CD4-positive, alpha-beta T cell treated with Interleukin-6 at 100 ng/mL for 8 hours (primary cell): ENCODE results near the gene ZDHHC22.

ENCODE experiments used
- DNase-seq: peaks from one replicate; pipeline ENCODE4 v3.0.0-alpha.2; 2020; ENCODE audit warnings: mixed read lengths, low spot score

ZDHHC22 gene

DNA sequence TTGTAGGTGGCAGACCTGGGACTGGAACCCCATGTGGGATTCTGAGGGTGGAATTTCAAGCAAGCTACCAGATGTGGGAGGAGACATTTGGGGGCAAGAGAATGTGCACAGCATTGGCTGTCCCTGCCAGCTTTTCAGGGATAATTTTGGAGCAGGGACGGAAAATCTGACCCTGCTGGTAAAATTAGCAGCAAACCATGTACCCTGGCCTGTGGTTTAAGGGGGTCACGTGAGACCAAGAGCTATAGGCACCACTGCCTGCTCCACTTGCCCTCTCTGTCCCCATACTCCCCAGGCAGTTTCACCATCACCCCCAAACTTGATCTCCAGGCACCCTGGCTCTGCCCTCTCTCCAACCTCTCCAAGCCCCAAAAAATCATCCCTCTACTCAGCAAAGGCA lies 13.5 kb upstream of the ZDHHC22 start:
- no peak for DNase-seq

DNA sequence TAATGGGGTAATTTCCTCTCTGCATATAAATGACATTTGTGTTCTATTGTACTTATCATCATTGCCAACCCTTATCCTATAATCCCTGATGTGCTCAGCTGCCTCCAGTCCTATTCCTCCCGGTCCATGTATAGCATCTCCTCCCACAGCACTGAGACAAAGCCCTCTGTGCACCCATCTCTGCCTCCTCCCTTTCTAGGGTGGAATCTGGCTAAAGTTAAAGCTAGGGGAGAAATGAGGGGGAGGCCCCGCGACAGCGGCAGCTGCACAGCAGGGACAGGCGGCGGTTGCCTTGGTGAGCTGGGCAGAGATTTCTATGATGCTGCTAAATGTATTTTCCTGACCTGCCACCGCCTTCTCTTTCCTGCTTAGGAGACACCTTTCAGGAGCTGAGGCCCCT lies 12.8 kb upstream of the ZDHHC22 start:
- no peak for DNase-seq

DNA sequence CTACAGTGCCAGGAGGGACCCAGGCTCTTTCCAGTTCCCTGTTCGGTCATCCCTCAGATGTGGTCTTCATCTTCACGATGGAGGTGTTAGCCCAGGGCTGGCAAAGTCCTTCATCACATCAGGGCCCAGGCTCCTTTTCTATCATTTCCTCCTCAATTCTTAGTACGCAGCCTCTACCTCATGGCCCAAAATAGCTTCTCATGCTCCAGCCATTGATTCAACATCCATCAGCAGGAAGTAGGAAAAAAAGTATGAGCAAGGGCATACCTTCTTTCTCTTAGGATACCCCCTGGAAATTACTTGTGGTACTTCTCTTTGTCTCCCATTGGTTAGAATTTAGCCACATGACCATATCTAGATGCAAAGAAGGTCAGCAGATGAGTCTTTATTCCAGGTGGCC lies 12.2 kb upstream of the ZDHHC22 start:
- no peak for DNase-seq

DNA sequence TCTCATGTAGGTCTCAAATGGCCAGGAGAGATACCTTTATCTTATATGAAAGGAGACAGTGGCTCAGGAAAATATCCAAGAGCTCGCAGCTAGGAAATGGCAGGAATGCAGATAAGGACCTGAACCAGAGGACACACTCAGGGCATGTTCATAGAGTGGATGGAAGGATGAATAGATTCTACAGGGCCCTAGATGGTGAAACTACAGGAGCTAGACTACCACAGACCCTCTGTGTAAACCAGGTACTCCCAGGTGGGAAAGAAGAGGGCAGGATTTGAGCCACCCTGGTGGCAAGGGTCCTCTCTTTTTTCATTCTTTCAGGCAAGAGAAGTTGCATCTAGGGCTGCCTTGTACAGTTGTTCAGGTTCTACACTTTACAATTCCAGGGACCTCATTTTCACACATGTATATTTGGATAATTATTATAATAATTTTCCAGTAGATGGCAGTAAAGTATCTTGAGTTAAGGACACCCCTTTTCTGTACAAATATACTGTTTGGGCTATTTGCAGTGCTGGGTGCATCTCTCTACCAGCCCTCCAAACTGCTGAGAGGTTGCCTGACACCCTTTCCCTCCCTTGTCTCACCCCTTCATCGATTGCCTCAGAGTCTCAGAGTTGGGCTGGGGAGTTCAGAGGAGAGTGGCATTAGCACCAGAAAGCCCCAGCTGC lies 10.5 kb upstream of the ZDHHC22 start:
- DNase-seq: no peak

DNA sequence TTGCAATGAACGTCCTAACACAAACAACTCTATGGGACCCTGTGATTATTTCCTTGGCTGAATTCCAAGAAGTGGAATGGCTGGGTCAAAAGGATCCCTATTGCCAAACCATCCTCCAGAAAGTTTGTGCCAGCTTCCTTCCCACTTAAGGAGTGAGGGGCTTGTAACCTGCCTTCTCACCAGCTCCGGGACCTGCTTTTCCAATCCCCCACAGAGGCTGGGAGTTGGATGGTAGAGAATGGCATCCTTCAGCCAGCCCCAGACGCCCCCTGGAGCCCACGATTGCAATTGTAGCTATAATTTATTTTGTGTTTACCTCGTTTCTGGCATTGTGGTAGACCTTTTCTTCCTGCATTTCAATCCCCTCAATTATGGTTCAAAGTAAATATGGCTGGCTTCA lies 9.7 kb upstream of the ZDHHC22 start:
- no peak for DNase-seq

DNA sequence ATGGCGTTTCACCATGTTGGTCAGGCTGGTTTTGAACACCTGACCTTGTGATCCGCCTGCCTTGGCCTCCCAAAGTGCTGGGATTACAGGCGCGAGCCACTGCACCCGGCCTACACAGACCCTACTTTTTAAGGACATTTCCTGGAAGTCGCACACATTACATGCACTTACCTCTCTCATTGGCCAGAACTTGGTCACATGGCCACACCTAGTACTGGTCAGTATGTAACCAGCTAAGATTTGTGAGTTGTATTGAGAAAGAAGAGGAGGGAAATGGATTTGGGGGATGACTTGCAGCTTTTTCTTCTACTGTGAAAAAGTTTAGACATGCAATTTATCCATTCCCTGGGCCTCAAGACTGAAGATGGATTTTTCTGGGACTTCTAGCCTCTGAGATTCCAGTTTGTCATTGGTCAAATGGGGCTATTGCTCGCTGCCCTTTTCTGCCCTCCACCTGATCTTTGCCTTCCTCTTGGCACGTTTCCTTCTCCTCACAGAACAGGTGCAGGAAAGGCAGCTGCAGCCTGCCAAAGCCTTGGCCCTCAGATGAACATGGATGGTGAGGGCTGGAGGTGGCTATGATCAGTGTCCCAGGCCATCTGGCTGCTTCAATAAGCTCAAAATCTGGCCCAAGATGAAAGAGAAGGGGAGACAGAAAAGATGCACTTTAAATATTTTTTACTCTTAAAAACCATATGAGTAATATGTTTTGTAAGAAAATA lies 7.1 kb upstream of the ZDHHC22 start:
- no peak for DNase-seq

DNA sequence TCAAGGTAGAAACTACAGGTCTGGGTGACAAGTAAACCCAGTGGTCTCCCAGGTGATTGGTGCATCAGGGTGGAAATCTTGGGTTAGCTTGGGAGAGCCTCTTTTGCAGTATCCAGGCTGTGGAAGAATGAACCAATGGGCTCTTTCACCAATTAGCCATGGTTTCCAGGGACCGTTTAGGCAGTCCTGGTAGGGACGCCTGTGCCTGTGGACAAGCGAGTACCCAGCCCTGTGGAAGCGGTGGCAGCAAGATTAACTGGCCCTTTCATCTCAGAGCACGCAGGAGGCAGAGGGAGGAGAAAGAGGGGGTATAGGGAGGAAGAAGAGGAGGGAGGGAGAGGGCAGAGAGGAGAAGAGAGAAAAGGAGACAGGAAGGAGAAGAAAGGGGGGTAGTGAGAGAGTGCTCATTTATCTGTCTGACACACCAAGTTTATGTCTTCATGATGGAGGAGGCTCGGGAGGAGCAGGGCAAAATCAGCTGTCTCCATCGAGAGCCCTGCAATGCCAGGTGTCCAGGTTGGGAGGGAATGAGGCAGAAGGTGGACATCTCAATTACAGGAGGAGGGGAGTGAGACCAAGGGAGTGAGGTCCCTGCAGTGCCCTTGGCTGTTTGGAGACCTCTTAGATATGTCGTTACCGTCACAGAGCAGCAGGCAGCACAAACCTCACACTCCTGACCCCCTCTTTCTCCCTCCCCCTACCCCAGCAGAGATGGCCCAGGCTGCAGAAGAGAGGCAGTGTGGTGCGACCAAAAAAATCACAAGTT lies 4.6 kb upstream of the ZDHHC22 start:
- DNase-seq: no peak

DNA sequence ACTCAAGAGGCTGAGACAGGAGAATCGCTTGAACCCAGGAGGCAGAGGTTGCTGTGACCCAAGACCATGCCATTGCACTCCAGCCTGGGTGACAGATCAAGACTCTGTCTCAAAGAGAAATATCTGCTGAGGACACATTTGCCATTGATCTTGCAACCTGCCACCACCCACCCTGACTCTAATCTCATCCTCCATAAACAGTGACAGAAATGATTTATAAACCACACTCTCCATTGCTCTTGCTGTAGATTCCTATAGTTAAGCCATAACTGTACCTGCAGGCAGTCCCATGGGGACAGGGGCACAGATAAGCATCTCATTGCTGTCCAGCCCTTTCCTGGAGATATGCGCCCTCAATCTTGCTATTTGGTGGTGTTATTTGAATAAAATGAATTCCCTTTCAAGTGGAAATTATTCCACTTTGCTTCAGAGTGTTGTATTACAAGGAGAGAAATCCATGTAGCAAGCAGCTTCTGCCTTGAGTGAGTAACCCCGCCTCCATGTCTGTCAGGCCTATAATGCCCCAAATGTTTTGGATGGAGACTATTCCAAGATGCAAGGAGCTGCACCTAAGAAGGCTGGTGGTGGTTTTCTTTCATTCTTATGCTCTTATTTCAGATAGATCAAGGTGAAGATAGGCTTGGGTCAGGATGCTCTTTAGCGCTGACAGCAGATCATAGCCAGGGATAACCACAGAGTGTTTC lies 3.0 kb upstream of the ZDHHC22 start:
- DNase-seq: no peak

DNA sequence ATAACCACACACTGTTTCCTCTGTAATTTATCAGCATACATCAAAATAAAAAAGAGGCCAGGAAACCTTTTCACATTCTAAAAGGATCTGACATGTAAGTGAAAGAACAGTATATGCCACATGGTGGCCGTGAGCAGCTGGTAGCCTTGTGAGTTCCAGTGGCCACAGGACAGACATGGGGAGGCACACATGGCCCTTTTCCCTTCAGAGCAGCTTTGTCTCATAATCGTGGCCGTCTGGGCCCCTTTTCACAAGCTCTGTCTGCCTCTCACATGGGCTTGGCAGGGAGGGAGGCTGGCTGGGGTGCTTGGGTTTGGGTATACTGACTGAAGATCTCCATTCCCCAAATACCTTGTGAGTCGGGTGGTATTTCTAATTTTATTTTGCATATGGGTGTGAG lies 1.5 kb upstream of the ZDHHC22 start:
- no peak for DNase-seq

DNA sequence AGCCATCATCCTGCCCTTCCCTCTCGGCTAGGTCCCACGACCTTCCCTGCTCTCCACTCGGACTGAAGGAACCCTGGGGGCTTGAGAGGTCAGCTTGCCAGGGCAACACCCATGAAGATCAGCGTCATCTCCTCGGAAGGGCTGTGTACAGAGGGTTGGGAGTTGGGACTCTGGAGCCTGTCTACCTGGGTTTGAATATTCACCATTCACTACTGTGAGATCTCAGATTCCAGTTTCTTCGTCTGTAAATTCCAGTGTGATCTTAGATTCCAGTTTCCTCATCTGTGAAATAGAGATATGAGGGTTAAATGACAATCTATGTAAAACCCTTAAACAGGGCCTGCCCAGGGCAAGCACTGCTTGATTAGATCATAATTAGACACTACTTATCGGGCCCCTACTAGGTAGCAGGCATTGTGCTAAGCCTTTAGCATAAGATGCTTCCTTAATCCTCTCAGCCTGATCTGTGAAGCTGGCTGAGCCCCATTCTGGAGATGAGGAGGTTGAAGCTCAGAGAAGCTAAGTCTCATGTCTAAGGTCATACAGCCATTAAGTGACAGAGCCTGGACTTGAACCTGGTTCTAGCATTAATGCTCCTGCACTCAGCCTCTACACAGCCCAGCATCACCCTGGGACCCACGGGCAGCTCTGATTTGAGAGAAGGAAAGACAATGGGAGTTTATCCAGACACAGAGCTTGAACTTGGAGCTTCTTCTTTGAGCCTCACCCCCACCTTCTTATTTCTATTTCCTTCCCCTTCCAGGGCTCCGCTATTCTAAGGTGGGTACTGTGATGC lies 612 bp upstream of the ZDHHC22 start:
- no peak for DNase-seq

DNA sequence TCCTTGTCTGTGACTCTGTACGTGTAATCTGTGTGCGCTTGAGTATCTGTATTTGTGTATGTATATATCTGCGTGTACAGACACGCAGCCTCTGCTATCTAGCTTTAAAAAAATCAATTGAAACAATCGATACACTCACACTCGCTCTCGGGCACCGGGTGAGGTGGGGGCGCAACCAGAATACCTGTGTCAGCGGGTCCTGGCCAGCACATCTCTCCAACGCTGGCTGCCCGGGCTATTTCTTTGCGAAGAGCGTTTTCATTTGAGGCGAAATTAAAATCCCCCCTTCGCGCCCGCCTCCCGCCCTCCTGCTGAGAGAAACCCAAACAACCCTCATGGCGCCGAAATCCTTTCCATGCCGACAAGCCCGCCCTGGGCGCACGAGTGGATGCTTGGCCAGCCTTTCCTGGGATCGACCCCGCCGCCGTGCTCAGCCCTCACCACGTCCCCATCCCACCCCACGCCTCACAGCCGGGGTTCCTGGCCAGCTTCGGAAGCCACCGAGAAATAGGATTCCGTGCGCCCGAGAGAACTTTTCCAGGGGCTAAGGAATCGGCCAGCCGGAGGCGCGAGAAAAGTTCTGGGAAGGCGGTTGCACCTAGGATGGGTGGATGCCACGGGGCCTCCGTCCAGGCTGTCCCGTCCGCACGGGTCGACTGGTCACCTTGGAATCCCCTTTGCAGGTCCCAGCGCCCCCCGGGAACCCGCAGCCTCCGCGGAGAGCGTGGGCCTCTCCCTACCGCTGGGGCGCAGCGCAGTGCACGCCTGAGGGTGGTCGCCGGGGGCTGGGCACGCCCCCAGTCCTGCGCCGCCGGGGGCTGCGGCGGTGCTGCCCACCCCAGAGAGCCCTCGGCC lies 1.0 kb downstream of the ZDHHC22 start:
- no peak for DNase-seq

DNA sequence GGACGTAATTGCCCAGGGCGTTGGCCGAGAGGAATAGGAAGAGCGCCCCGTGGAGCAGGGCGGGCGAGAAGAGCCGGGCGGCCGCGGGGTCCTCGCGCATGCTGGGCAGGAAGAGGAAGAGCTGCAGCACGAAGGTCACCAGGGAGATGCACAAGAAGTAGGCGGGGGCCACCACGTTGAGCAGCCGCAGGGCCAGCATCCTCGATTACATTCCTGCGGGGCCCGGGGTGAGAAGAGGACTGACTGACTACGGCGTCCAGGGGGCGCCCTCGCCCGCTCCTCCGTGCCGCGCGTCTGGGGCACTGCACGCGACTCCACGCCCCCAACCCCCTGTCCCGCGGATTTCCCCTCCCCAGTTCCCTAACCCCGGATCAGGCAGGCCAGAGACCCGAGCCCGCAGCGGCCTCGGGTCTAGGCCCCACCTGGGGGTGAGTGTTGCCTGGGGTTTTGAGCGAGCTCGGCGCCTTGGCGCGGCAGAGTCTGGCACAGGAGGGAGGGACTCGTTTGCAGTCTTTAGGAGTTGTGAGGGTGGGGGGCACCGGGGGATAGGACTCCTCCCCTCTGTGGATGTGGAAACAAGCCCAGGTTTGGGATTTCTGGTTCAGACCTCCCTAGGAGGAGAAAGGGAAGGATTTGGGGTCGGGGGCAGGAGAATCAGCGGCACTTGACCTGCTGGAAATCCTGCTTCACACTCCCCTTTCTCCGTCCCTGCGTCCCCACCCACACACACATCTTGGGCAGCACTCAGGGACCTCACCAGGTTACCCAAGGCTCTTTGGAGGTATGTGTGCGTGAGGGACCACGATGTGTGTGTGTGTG lies 1.8 kb downstream of the ZDHHC22 start:
- no peak for DNase-seq

DNA sequence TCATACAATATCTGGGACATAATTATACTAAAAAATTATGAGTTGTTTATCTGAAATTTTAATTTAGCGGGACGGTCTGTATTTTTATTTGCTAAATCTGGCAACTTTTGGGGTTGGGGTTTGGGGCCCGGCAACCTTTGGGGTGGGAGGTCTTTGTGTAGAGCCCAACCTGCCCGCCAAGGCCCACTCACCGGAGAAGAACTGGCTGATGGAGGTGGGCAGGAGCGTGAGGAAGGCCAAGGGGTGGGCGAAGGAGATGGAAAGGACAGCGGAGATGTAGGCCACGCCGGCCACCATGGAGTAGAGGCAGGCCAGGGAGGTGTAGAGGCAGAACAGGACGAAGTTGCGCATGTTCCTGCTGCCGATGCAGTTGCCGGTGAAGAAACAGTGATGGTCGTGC lies 2.6 kb downstream of the ZDHHC22 start:
- no peak for DNase-seq

DNA sequence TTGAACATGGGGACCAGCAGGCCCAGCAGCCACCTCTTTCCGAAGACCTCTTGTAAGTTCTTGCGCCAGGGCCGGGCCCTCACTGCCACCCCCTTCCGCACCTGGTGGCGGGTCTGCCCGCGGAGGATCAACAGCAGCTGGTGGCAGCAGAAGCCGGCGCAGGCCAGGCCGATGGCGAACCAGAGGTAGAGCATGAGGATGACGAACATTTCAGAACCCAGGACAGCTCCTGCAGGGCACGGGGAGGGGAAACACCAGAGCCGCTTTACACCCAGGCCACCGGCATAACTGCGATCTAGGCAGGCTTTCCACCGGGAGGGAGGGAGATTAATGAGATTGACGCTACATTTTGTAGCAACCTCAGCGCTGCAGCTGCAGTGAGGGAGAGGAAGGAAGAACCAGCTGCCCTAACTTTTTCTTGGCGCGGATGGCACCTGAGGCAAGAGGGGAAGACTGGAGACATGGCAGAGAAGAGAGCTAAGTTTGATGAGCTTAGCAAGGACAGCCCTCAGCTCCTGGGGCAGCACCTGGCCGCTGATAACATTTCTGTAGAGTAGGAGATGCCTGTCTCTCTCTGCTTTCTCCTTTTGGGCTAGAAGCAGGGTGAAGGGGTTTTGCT lies 7.8 kb downstream of the ZDHHC22 start:
- DNase-seq: peak; percentile 31

DNA sequence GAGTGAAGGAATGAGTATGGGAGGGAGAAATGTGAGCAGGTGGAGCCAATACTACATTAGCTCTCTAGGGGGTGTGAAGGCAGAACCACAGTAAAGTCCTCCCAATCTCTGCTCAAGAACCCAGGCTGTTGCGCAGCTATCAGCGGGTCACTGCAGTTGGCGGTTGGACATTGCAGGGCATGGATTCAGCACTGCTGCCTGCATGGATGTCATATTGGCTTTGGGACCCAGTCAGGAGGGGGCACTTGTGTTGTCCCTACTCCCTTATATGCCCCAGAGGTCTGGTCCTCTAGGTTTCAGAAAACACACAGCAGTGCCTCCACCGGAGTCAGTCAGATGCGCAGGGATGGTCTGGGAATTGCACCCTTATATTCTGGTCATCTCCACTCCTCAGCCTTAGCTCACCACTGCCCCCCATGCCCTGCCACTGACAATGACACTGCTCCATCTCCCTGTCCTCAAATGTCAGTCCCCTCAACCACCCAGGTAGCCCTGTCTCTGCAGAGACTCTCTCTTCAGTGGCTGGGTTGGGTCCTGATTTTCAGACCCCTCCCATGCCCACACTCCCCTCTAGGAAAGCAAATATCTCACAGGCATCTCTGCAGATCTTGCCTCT lies 9.6 kb downstream of the ZDHHC22 start:
- no peak for DNase-seq

DNA sequence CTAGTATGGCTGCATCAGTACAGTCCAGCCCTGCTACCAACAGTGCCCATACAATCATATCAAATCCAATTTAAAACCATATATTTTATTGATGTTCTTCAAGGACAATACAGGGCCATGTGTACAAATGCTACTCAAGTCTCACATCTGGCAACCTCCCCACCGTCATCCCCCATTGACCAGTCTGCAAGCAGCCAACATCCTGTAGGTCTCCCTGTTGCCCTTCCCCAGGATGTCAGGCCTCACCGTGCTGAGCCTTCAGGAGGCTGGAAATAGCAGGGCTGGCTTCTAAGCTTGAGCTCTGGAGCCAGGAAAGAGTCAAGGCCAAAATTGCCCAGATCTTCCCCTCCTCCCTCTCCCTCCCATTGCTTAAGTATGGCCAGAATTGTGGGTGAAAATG lies 10.4 kb downstream of the ZDHHC22 start:
- DNase-seq: no peak

DNA sequence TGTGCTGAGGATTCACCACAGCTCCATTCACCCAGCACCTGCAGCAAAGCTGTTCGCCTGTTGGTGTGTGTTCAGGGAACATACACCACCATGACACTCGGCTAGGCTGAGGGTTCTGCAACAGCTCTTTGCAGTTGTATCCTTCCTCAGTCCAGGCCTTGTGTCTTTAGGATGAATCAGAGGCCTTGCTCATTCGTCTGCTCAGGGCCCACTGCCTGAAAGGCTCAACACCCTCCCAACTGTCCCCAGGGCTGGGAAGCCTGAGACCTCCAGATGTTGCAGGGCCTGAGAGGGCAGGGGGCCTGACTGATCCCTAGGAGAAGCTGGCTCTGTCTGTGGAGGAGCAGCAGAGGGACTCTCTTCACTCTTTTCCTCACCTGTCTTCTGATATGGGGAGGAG lies 11.2 kb downstream of the ZDHHC22 start:
- DNase-seq: no peak

DNA sequence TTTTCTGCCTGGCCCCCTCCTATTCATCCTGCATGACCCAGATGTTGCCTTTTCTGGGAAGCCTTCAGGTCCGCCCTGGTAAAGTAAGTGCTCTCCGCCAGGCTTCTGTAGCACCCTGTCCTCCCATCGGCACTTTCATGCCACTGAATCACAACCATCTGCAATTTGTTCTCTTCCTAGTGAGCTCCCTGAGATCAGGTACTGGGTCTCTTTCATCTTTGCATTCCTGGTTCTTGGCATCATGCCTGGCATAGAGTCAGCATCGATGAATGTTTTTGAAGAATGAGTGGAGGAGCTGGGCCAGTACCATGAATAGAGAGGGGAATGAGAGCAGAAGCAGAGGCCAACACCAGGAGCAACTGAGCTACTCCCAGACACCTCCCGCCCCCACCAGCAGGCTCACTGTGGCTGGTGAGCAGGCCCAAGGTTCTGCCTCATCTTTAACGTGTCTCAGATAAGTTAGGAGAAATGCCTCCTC lies 13.1 kb downstream of the ZDHHC22 start:
- no peak for DNase-seq

DNA sequence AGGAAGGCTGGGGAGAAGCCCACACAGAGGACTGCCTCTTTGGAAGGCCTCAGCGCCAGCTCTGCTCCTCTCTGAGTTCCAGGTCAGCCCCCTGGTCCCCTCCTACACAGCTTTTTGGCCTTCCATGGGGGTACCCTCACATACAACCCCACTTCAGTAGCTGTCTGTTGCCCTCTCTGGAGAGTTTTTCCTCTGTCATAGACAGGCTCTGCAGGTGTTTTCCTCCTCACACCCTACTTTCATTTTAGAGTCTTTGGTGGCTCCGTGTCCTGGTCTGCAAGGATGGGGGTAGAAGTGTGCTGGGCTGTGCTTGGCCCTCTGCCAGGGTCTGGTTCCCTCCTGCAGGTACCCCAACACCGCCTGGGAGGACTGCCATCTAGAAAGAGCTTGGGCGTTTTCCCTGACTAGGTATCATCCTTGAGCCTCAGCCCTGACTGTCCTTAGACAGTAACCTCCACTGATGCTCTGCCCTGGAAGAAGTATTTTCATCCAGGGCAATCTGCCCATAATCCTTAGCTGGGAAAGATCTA lies 15.1 kb downstream of the ZDHHC22 start:
- no peak for DNase-seq
